Renal cortex interstitium (tissue), 15 donors: ENCODE results near the gene ORC6. TPM values are rescaled to one million over a fixed set of nuclear protein-coding genes. Genes with fewer than 3 reads are reported as not detected.
"Not testable (repeated sequence)": the region's sequence is repeated elsewhere in the genome, so short reads cannot be mapped to it uniquely, and the experiment has no call there.

Experiments
- DNase-seq, 11 donors: peaks; one replicate each; pipeline ENCODE4 v3.0.0-alpha.2; 2013; ENCODE audit warnings: low read depth in 9 of 11, low spot score in 4 of 11; ENCODE audit errors: extremely low read depth in 1 of 11
- long read RNA-seq, 16 experiments: transcript quantifications; one replicate each; lab custom pipeline, GENCODE V29; 2026
- polyA plus RNA-seq, 3 donors: library from polyadenylated mRNA; unstranded; fragments of 120-200 nt; gene quantifications; one replicate each; pipeline ENCODE4 v1.2.1, GENCODE V29; 2013; ENCODE audit not compliant: insufficient read length in 3 of 3

The ORC6 gene
- 10 to 100 TPM; 20.3 to 32.5 (median 26.9) TPM for polyA plus RNA-seq
- long read RNA-seq, donor 1, partial matches to known transcripts, result 0 of 2 reads
- long read RNA-seq, donor 1, other reads (novel, unspliced or antisense), result 0 of 2 reads
- long read RNA-seq, donor 2, partial matches to known transcripts, result 0 of 1 reads
- long read RNA-seq, donor 2, other reads (novel, unspliced or antisense), result 0 of 1 reads
- long read RNA-seq, donor 3, partial matches to known transcripts, result 0 of 4 reads
- long read RNA-seq, donor 3, other reads (novel, unspliced or antisense), result 0 of 4 reads
- long read RNA-seq, donor 4, transcript ORC6-207 (4 exons, 1,833 nt), result major isoform, 6 of 10 reads
- long read RNA-seq, donor 4, partial matches to known transcripts, result 0 of 10 reads
- long read RNA-seq, donor 4, other reads (novel, unspliced or antisense), result 0 of 10 reads
- long read RNA-seq, donor 5, result 0 reads
- long read RNA-seq, donor 6, partial matches to known transcripts, result 8 of 18 reads
- long read RNA-seq, donor 6, other reads (novel, unspliced or antisense), result 0 of 18 reads
- long read RNA-seq, donor 7, partial matches to known transcripts, result 0 of 6 reads
- long read RNA-seq, donor 7, other reads (novel, unspliced or antisense), result 0 of 6 reads
- long read RNA-seq, donor 8, result 0 reads
- long read RNA-seq, donor 9, partial matches to known transcripts, result 0 of 5 reads
- long read RNA-seq, donor 9, other reads (novel, unspliced or antisense), result 0 of 5 reads
- long read RNA-seq, donor 10, partial matches to known transcripts, result 0 of 7 reads
- long read RNA-seq, donor 10, other reads (novel, unspliced or antisense), result 0 of 7 reads
- long read RNA-seq, donor 11, partial matches to known transcripts, result 0 of 3 reads
- long read RNA-seq, donor 11, other reads (novel, unspliced or antisense), result 0 of 3 reads
- long read RNA-seq, donor 12, partial matches to known transcripts, result 0 of 5 reads
- long read RNA-seq, donor 12, other reads (novel, unspliced or antisense), result 0 of 5 reads
- long read RNA-seq, donor 13, result 0 reads
- long read RNA-seq, donor 14, result 0 reads
- long read RNA-seq, donor 15, partial matches to known transcripts, result 0 of 1 reads
- long read RNA-seq, donor 15, other reads (novel, unspliced or antisense), result 0 of 1 reads
- long read RNA-seq, donor 16, transcript ORC6-207 (4 exons, 1,833 nt), result minor isoform, 7 of 31 reads
- long read RNA-seq, donor 16, transcript ORC6-201 (7 exons, 1,628 nt), result major isoform, 20 of 31 reads
- long read RNA-seq, donor 16, partial matches to known transcripts, result 0 of 31 reads
- long read RNA-seq, donor 16, other reads (novel, unspliced or antisense), result 0 of 31 reads

- DNase-seq, result peak; percentile 89 to 97 (median 95)
These were observed at the start of gene ORC6 for GRCh38 chr16:46689365-46690280. TSS of gene ORC6 (plus strand) at chr16:46689659. CDS start at chr16:46689706, 47 bp downstream.

GRCh38 chr16:46648656-46649055, 40.8 kb upstream of the ORC6 start:
- no peak for DNase-seq

DNA sequence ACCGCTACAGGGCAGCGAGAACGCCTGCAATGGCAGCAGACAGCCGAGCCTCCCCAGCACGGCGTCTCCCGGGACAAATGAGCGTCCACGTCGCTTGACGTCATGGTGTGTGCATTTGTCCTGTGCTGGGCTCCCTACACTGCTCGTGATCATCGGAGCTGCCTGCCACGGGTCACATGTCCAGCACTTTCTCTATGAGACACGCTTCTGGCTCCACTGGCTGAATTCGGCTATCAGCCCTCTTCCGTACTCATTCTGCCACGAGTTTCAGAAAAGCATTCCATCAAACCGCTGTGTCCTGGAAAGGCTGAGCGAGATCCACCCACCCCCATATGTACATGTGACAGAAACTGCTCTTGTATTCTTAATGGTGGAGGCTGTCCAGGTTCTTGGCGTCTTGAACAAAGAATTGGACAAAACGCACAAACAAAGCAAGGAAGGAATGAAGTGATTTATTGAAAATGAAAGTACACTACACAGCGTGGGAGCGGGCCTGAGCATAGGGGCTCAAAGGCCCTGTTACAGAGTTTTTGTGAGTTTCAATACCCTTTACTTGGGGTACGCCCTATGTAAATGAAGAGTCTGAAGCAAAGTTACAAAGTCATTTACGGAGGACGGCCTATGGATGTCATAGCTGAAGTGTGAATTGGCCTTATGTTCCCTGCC, 39.7 kb upstream of the ORC6 start:
- DNase-seq, result no peak

DNA sequence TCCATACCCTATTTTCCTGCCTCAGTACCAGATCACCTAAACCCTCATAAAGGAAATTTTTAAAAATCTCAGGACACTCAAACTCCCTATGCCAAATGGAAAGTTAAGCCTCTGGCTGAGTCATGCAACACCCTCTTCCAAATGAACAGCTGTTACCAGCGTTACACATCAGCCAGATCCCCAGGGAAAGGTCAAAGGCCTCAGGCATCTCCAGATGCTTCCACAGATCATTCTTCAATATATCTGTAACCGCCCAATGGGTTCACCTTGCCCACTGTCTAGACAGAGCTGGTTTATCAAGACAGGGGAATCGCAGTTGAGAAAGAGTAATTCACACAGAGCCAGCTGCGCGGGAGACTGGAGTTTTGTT, 39.2 kb upstream of the ORC6 start:
- no peak for DNase-seq

DNA sequence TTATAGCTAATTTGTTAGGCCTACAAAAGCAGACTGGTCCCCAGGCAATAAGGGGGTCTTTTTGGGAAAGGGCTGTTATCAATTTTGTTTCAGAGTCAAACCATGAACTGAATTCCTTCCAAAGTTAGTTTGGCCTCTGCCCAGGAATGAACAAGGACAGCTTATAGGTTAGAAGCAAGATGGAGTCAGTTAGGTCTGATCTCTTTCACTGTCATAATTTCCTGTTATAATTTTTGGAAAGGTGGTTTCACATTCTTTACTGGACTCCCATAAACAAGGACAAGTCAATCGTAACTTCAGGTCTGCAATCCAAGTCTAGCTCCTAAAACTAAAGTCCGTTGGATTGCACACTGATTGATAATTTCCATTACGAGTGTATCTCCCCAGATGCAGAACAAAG, 38.2 kb upstream of the ORC6 start:
- no peak for DNase-seq

DNA sequence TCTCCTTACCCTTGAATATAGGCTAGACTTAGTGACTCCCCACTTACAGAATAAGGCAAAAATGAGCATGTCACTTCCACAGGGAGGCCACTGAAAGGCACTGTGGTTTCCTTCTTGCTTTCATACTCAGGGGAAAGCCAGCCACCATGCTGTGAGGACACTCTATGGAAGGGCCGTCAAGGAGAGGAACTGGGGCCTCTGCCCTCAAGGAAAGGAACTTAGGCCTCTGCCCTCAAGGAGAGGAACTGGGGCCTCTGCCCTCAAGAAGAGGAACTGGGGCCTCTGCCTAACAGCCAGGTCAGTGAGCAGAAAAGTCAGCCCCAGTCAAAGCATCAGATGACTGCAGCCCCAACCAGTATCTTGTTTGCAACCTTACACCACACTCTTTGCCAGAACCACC, 30.5 kb upstream of the ORC6 start:
- DNase-seq, result no peak

DNA sequence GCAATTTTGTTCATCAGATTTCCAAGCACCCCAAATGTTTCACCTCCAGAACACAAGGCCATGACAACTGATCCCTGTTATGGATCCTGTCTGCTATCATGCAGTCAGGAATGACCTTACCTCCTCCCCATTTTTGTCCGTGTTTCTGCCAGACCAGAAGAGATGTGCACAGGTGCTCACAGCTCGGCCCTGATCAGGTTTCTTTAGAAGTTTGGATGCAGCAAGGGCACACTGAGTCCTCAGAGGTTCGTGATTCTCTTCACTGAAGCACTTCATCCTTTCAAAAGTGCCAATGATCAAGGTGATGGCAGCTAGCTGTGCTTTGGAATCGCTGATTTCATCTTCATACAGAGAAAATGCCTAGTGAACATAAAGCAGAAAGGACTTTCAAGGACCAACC, 27.3 kb upstream of the ORC6 start:
- DNase-seq, result no peak

- DNase-seq, result peak in 7 of 11 donors; percentile 17 to 42 (median 25)
These were observed 16.0 kb upstream of the ORC6 start for GRCh38 chr16:46673320-46674013.

GRCh38 chr16:46677943-46678342, 11.5 kb upstream of the ORC6 start:
- not testable (repeated sequence) for DNase-seq

DNA sequence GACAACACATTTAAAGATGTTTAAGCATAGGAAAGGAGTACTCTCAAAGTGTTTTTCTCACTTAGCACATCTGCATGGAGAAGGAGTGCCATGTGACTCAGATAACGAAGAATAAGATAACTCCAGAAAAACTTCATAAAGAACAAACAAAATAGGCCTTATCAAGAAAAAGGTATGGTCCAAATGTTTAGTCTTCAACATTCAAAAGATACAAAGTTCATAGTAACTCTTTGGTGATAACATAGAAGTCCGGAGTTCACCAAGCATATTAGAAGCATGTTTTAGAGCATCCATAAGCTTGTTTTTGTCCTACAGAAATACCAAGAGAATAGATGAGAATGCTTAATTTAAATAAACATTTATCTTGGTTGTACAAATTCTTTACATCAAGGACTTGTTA, 7.6 kb upstream of the ORC6 start:
- DNase-seq, result not testable (repeated sequence)

- DNase-seq, result no peak
These were observed 2.5 kb upstream of the ORC6 start for GRCh38 chr16:46686815-46687473.

DNA sequence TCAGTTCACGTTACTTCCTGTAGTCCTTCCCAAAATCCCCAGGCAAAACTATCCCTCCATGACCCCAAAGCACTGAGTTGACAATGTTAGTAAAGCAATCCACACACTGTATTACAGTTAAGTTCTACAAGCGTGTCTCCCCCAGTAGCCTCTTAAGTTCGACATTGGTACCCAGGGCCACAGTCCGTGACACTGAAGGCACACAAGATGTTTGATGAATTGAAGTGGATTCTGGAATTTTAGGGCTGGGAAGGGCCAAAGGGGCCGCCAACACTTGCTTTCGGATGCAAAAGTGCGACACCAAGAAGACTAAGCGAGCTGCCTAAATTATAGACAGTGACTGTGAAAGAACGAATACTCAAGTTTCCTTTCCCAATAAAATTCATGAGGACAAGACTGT, 2.0 kb upstream of the ORC6 start:
- no peak for DNase-seq

DNA sequence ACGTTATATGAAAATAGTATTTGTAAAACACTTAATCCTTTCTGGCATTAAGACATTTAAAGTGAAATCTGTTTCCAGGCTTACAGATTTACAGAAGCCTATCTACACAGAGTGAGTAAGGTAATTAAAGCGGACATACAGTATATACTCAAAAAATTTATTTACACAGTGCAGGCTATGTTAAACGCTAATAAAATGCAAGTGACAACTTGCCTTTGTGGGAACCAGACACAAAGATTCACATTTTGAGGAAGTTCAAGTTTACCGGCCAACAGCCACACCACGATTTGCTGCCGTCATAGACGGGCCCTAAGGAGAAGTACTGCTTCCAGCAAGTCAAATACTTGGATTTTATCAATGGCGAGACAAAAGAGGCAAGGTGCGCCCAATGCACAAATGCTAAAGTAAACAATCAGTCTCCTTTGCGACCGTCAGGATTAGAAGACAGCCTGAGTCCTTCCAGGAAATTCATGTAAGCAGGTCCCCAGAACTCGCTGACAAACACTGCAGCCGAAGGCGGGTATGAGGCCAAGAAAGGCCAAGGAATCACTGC, 1.3 kb upstream of the ORC6 start:
- peak in 4 of 11 donors; percentile 4 to 29 (median 7) for DNase-seq

DNA sequence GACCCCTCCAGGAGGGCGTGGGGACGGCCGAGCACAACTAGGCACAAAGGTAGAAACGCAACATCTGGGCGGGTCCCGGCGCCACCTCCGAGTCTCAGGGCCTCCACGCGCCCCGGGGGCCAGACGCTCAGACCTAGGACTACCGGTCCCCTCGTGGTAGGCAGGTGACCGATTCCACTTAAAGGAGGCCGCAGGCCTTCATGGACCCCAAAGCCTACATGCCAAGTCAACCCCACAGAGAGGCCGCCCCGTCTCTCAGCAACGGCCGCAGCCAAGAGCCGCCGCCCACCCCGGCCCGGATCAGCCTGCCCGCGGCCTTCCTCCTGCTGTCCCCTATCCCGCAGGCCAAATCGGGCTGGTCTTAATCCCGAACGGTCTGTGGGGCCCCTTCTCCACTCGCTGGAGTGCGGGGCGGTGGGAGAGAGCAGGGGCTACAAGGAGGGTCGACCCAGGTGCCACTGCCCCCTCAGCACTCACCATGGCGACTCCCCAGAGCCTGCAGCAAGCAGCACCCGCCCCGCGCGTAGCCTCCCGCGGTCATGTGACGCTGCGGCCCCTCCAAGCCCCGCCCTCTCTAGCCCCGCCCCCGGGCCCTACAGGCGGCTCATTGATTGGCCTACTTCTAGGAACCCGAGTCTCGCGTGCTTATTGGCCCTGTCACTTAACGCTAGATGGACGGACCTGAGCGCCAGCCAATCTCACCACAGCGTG, 650 bp upstream of the ORC6 start, which contains the start of gene VPS35:
VPS35 (minus strand) TSS at position 525 of the 711 bp plus-strand sequence; CDS start at position 480, 45 bp downstream.
- peak in 10 of 11 donors; percentile 91 to 99 (median 97) for DNase-seq

DNA sequence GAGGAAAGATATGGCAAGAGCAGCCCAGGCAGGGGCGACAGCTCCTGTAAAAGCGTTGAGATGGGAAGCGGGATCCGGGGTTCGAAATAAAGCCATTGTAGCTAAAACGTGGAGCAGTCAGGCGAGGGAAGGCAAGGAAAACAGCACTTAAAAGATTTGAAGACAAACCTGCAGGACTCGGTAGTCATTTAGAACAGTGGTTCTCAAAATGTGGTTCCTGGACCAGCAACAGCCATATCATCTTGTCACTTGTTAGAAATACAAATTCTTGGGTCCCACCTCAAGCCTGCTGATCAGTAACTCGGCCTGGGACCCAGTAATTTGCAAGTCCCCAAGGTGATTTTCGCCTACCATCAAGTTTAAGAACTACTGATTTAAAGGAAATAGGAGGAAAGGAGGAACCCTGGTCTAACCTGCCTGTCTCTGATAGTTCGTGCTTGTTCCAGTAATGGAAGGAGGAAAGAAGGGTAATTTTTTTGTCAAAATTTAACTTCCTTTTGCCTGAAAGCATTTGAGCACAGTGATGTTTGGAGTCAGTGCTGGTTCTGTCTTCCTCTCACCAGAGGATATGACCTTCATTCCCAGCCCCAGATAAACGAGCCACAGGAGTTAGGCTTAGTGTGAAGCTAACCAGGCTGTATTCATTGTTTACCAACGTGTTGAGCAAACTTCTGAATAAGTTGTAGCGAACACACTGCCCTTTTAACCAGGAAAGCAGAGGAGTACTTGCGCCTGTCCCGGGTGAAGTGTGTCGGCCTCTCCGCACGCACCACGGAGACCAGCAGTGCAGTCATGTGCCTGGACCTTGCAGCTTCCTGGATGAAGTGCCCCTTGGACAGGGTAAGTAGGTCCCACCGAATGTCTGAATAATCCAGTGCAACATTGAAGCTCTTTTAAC, 1.1 kb downstream of the ORC6 start:
- DNase-seq, result no peak
